DND-41 (cell line): ENCODE data around the gene LHX2.

Experiments used
- CTCF ChIP-seq: IDR thresholded peaks from 2 replicates; pipeline ENCODE4 v1.5.1; 2012; ENCODE audit warnings: borderline replicate concordance, low read length, moderate library complexity, mild to moderate bottlenecking; ENCODE audit not compliant: poor library complexity, severe bottlenecking; ENCODE audit errors: extremely low read depth
- EZH2 ChIP-seq: IDR thresholded peaks from 3 replicates; pipeline ENCODE4 v1.6.1; 2012; ENCODE audit warnings: borderline replicate concordance, low read depth, mild to moderate bottlenecking, moderate library complexity, low read length, inconsistent platforms; ENCODE audit not compliant: severe bottlenecking

- TF ChIP-seq CTCF (no peak), EZH2 (no peak)
Observed at GRCh38 chr9:124000161-124000783, 11.3 kb upstream of the LHX2 start.
